Naive thymus-derived CD8-positive, alpha-beta T cell (primary cell): ENCODE results near the gene PIPOX. TPM values are rescaled to one million over a fixed set of nuclear protein-coding genes. Genes with fewer than 3 reads are reported as not detected.

ENCODE experiments used
- ATAC-seq, 2 donors: fragments of 150-1000 bp; cut with Tn5 transposase in 1 of 2; sonication (Bioruptor Pico), chemical (Tn5 transposase) in 1 of 2; 1 replicate in 1 of 2; 2 replicates in 1 of 2; pipeline ENCODE4 v1.10.0; 2021; ENCODE audit warnings: mild to moderate bottlenecking in 2 of 2, moderate library complexity in 2 of 2
- POLR2A ChIA-PET: fragments of 350-600 bp; sonication (Branson Sonifier 250); formaldehyde crosslinking; loops from one replicate; lab custom pipeline; 2021; ENCODE audit warnings: antibody characterized with exemption; lab: Charles Lee
- DNase-seq, 10 donors: peaks; one replicate each; pipeline versions ENCODE4 v3.0.0 to v3.0.0-alpha.2; 2020 to 2022
- H3K27ac Mint-ChIP-seq, 10 donors: one replicate each; pipeline ENCODE4 v1.8.0; 2020 to 2022; ENCODE audit warnings: mild to moderate bottlenecking in 10 of 10, mixed read lengths in 10 of 10, moderate library complexity in 4 of 10, inconsistent platforms in 1 of 10
- H3K27me3 Mint-ChIP-seq, 5 donors: one replicate each; pipeline ENCODE4 v1.8.0; 2021 to 2022; ENCODE audit warnings: mixed read lengths in 5 of 5
- H3K36me3 Mint-ChIP-seq, 3 donors: one replicate each; pipeline ENCODE4 v1.8.0; 2020 to 2022; ENCODE audit warnings: mixed read lengths in 3 of 3, mild to moderate bottlenecking in 2 of 3, inconsistent platforms in 1 of 3
- H3K4me1 Mint-ChIP-seq, 4 donors: one replicate each; pipeline ENCODE4 v1.8.0; 2021 to 2022; ENCODE audit warnings: mixed read lengths in 4 of 4
- H3K4me3 Mint-ChIP-seq, 10 donors: one replicate each; pipeline ENCODE4 v1.8.0; 2020 to 2022; ENCODE audit warnings: mild to moderate bottlenecking in 10 of 10, mixed read lengths in 10 of 10, moderate library complexity in 6 of 10, inconsistent platforms in 1 of 10
- H3K9me3 Mint-ChIP-seq, 9 donors: one replicate each; pipeline ENCODE4 v1.8.0; 2020 to 2022; ENCODE audit warnings: mixed read lengths in 9 of 9, mild to moderate bottlenecking in 3 of 9, inconsistent platforms in 1 of 9, moderate library complexity in 1 of 9
- polyA plus RNA-seq, 3 donors: library from polyadenylated mRNA; unstranded; fragments of 300-500 nt; fragmentation: Illumina TruSeq; gene quantifications; one replicate each; pipeline ENCODE4 v1.2.3, GENCODE V29; 2021
- total RNA-seq, 8 experiments: library from RNA in 2 of 8; stranded (reverse) in 2 of 8; gene quantifications; one replicate each; pipeline ENCODE4 v1.2.3 and lab custom pipeline; 2021 to 2026

PIPOX gene
- total and polyA plus RNA-seq, 5 experiments from 2014 or later, result 1.2 to 8.7 (median 1.5) TPM

DNA sequence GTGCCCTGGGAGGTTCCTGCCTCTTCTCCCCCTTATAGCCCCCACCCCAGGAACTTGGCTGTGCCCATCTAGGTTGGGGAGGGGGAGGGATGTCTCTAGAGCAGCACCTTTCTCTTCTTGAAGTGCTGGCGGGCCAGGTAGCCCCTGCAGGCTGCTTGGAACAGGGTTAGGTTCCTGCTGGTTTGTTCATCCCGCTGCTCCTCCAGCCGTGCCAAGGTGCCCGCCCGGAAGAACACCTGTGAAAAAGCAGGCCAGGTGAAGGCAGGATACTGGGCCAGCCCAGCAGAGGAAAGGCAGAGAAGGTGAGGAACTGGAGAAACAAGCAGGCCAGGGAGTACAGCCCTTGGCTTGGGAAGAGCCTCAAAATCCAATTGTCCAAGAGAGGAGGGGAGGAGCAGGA, 56.6 kb downstream of the PIPOX start:
- no peaks in the 10 kb centered on the region for H3K27me3 Mint-ChIP-seq

DNA sequence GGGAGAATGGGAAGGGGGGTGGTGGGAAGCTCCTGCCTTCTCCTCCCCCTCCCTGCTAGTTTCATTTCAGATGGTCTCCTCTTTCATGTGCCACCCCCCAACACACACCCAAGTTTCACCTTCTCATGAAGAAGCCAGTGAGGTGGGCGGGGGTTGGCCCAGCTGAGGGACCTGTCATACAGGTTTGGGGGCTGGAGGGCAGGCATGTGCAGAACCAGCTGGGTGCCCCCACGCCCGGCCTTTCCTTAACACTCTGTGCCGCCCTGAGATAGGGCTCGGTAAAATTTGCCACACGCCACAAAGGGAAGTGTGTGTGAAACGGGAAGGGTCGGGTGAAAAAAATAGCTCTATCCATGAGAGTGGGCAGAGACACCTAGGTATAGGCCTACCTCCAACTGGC, 57.4 kb downstream of the PIPOX start:
- POLR2A ChIA-PET, result no interaction called here
- peaks cover 5 to 73% (median 10%) of the 10 kb centered on the region in 3 donors for H3K36me3 Mint-ChIP-seq
- no peaks in the 10 kb centered on the region for H3K9me3 Mint-ChIP-seq
- no peaks in the 10 kb centered on the region for H3K27me3 Mint-ChIP-seq
- H3K4me1 Mint-ChIP-seq, result peaks cover 0 to 13% (median 3%) of the 10 kb centered on the region in 4 donors
- no peak overlapping the region for H3K4me3 Mint-ChIP-seq
- ATAC-seq (no peak), DNase-seq (no peak)
- H3K27ac Mint-ChIP-seq, result no peak overlapping the region

More for the DNA sequence above, 56.6 kb downstream of the PIPOX start:
- peak overlapping the region in 2 of 10 donors; percentile 43 to 49 for H3K27ac Mint-ChIP-seq
- DNase-seq, result no peak
- H3K4me3 Mint-ChIP-seq, result no peak overlapping the region
- peaks cover 0 to 12% (median 3%) of the 10 kb centered on the region in 4 donors for H3K4me1 Mint-ChIP-seq
- POLR2A ChIA-PET, result no interaction called here
- H3K36me3 Mint-ChIP-seq, result peaks cover 3 to 65% (median 10%) of the 10 kb centered on the region in 3 donors
- H3K9me3 Mint-ChIP-seq, result no peaks in the 10 kb centered on the region
- no peak for ATAC-seq

DNA sequence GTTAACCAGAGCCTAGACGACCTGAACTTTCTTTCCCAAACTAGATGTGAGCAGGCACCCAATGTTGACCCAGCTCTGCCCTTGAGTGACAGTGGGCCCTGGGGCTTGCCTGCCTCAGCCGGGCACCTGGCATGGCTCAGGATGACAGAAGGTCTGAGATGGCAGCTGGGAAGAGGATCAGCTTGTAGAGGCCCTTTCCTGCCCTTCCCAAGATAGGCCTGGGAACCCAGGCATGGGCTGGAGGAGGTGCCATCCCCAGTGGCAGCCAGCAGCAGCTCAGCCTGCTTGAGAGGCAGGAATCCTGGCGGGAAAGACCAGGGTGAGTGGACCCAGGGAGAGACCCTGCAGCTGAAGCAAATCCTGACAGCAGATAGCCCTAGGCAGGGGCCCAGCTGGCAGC, 59.1 kb downstream of the PIPOX start:
- POLR2A ChIA-PET, result no interaction called here

DNA sequence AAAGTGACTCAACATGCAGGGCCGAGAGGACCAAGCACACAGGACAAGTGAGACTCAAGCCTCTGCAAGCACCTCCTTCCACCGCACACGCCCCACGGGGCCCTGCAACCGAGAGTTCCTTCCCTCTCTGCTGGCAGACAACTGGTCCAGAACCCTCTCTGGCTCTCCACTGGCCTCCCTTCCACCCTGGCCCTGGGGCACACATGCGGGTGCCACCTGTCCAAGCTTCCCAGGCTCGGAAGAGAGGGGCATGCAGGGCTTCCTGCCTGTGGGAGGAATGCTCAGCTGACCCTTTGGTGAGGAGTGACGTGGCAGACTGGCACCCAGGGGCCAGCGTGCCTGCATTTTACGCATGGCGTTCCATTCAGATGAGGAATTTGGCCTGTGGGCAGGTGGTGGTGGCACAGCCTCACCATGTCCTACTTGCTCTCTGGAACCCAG, 59.8 kb downstream of the PIPOX start:
- DNase-seq (no peak), ATAC-seq (no peak)
- POLR2A ChIA-PET, result no interaction called here
- no peaks in the 10 kb centered on the region for H3K9me3 Mint-ChIP-seq
- peaks cover 0 to 17% (median 3%) of the 10 kb centered on the region in 4 donors for H3K4me1 Mint-ChIP-seq
- peak overlapping the region in 2 of 10 donors; percentile 25 to 89 for H3K27ac Mint-ChIP-seq
- H3K36me3 Mint-ChIP-seq, result peaks cover 5 to 78% (median 6%) of the 10 kb centered on the region in 3 donors
- no peaks in the 10 kb centered on the region for H3K27me3 Mint-ChIP-seq
- H3K4me3 Mint-ChIP-seq, result no peak overlapping the region

More for the DNA sequence above, 59.1 kb downstream of the PIPOX start:
- Mint-ChIP-seq H3K27me3 (no peaks in the 10 kb centered on the region), H3K4me3 (no peak overlapping the region), H3K36me3 (peaks cover 5 to 79% (median 9%) of the 10 kb centered on the region in 3 donors), H3K4me1 (peaks cover 0 to 16% (median 3%) of the 10 kb centered on the region in 4 donors), H3K27ac (peak overlapping the region in 3 of 10 donors; percentile 7 to 89 (median 20)), H3K9me3 (no peaks in the 10 kb centered on the region)
- ATAC-seq (no peak), DNase-seq (no peak)

DNA sequence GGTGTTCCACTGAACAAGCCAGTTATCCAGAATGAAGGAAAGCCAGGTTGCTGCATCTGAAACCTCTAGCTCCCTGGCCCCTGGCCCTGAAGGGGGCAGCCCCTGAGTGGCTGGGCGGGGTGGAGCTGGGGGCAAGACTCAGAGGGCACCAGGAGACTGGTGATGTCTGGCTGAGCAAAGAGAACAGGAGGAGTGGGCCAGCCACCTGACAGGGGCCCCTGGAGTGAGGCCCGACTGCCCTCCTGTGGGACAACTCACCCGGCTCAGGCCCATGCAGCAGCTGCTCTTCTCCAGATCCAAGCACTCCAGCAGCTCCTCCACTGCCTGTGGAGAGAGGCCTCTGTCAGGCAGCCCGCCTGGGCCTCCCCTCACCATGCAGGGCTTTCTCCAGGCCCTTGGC, 60.4 kb downstream of the PIPOX start:
- ATAC-seq, result no peak
- Mint-ChIP-seq H3K4me1 (peaks cover 0 to 17% (median 3%) of the 10 kb centered on the region in 4 donors), H3K9me3 (no peaks in the 10 kb centered on the region), H3K27ac (peak overlapping the region in 1 of 10 donors; percentile 89), H3K36me3 (peaks cover 5 to 78% (median 7%) of the 10 kb centered on the region in 3 donors), H3K27me3 (no peaks in the 10 kb centered on the region), H3K4me3 (no peak overlapping the region)
- POLR2A ChIA-PET, result no interaction called here
- DNase-seq, result no peak

Other genes with a start within 250 kb of the PIPOX start
- 10 to 100 TPM; 16.9 to 23.1 TPM for gene FAM222B, start 200.4 kb upstream of the PIPOX start, total RNA-seq
- gene FAM222B, start 200.4 kb upstream of the PIPOX start, polyA plus RNA-seq, result 10 to 100 TPM in 1 of 3 donors, 1 to 10 TPM in 2; 7.5 to 20.0 (median 9.2) TPM
- gene ERAL1, start 188.1 kb upstream of the PIPOX start, total RNA-seq, result 10 to 100 TPM; 25.3 to 25.8 TPM
- gene ERAL1, start 188.1 kb upstream of the PIPOX start, polyA plus RNA-seq, result 10 to 100 TPM; 32.7 to 54.9 (median 38.0) TPM
- 100 to 1,000 TPM; 206 to 213 TPM for gene FLOT2, start 145.4 kb upstream of the PIPOX start, total RNA-seq
- gene FLOT2, start 145.4 kb upstream of the PIPOX start, polyA plus RNA-seq, result 100 to 1,000 TPM; 230 to 253 (median 237) TPM
- 10 to 100 TPM; 46.1 to 47.3 TPM for gene DHRS13, start 140.1 kb upstream of the PIPOX start, total RNA-seq
- gene DHRS13, start 140.1 kb upstream of the PIPOX start, polyA plus RNA-seq, result 10 to 100 TPM; 17.1 to 22.8 (median 19.4) TPM
- gene PHF12, start 91.6 kb upstream of the PIPOX start, total RNA-seq, result 100 to 1,000 TPM; 117 to 124 TPM
- 10 to 100 TPM in 1 of 3 donors, 1 to 10 TPM in 2; 5.2 to 12.0 (median 6.2) TPM for gene PHF12, start 91.6 kb upstream of the PIPOX start, polyA plus RNA-seq
- gene SEZ6, start 37.1 kb upstream of the PIPOX start, total RNA-seq, result not detected
- 1 to 10 TPM in 1 of 3 donors, under 1 TPM in 2; 0.40 to 1.5 (median 0.85) TPM for gene SEZ6, start 37.1 kb upstream of the PIPOX start, polyA plus RNA-seq
- 10 to 100 TPM; 63.6 to 69.3 TPM for gene MYO18A, start 137.3 kb downstream of the PIPOX start, total RNA-seq
- gene MYO18A, start 137.3 kb downstream of the PIPOX start, polyA plus RNA-seq, result 10 to 100 TPM in 1 of 3 donors, 1 to 10 TPM in 2; 4.6 to 12.6 (median 5.9) TPM
- not detected for gene CRYBA1, start 203.7 kb downstream of the PIPOX start, total RNA-seq
- not detected for gene CRYBA1, start 203.7 kb downstream of the PIPOX start, polyA plus RNA-seq